ENCODE results near the gene CHST3. TPM values are rescaled to one million over a fixed set of nuclear protein-coding genes. Genes with fewer than 3 reads are reported as not detected.
"Not testable (repeated sequence)": the region's sequence is repeated elsewhere in the genome, so short reads cannot be mapped to it uniquely, and the experiment has no call there.

Gene CHST3
- polyA plus RNA-seq (2013, experiment 1 of 2) = 4.9 TPM
- 4.9 TPM for polyA plus RNA-seq (2013, experiment 2 of 2)

GRCh38 chr10:71964098-71964742 is at the start of gene CHST3:
Gene CHST3, plus strand, starts transcription at chr10:71964395. Its CDS starts 41,448 bp downstream, at chr10:72005843.
- Histone ChIP-seq H3K36me3 (ENCODE audit: control insufficient read depth, insufficient read depth, low read length) (no peaks in the 10 kb centered on the region), H3K27ac (ENCODE audit: low read depth, low read length) (peak within 1 kb of the TSS; percentile 20), H2AK5ac (ENCODE audit: low read length) (no peak within 1 kb of the TSS), H2BK5ac (ENCODE audit: low read length) (peak within 1 kb of the TSS; percentile 50), H3K18ac (ENCODE audit: low read length) (peak within 1 kb of the TSS; percentile 89), H2BK120ac (ENCODE audit: low read depth, low read length) (peak within 1 kb of the TSS; percentile 10), H3K4me2 (ENCODE audit: low read length) (peak within 1 kb of the TSS; percentile 99), H3K9ac (ENCODE audit: low read length) (peak within 1 kb of the TSS; percentile 92), H3K4me1 (ENCODE audit: control insufficient read depth, low read depth, low read length) (peaks cover 7% of the 10 kb centered on the region), H4K5ac (ENCODE audit: low read length) (no peak within 1 kb of the TSS), H3K27me3 (ENCODE audit: insufficient read depth, low read length, poor library complexity) (no peaks in the 10 kb centered on the region), H3K23ac (ENCODE audit: low read length) (peak within 1 kb of the TSS; percentile 100), H2BK15ac (replicated peaks; ENCODE audit: low read depth) (no peak within 1 kb of the TSS), H3K79me2 (ENCODE audit: control insufficient read depth, insufficient read depth, low read length) (peaks cover 21% of the 10 kb centered on the region), H3K56ac (ENCODE audit: low read length) (peak within 1 kb of the TSS; percentile 99), H3K4me3 (ENCODE audit: low read length) (peak within 1 kb of the TSS; percentile 70), H3K79me1 (ENCODE audit: low read length) (peaks cover 13% of the 10 kb centered on the region), H3K4ac (ENCODE audit: low read depth, low read length) (peak within 1 kb of the TSS; percentile 81), H4K8ac (ENCODE audit: low read depth, low read length) (peak within 1 kb of the TSS; percentile 2)
- peak; percentile 70 for DNase-seq
- no CpG with 5 or more reads among the region's 77 CpGs for WGBS (ENCODE audit: extremely low coverage, insufficient coverage, low lambda C conversion rate)

- Histone ChIP-seq H4K5ac (ENCODE audit: low read length) (no peak overlapping the region), H2BK5ac (ENCODE audit: low read length) (no peak overlapping the region), H3K27ac (ENCODE audit: low read depth, low read length) (no peak overlapping the region), H3K23ac (ENCODE audit: low read length) (no peak overlapping the region), H3K36me3 (ENCODE audit: control insufficient read depth, insufficient read depth, low read length) (no peaks in the 10 kb centered on the region), H3K4me2 (ENCODE audit: low read length) (no peak overlapping the region), H3K4ac (ENCODE audit: low read depth, low read length) (no peak overlapping the region), H2BK15ac (replicated peaks; ENCODE audit: low read depth) (no peak overlapping the region), H3K56ac (ENCODE audit: low read length) (no peak overlapping the region), H3K18ac (ENCODE audit: low read length) (no peak overlapping the region), H2AK5ac (ENCODE audit: low read length) (no peak overlapping the region), H4K8ac (ENCODE audit: low read depth, low read length) (no peak overlapping the region), H2BK120ac (ENCODE audit: low read depth, low read length) (no peak overlapping the region), H3K27me3 (ENCODE audit: insufficient read depth, low read length, poor library complexity) (no peaks in the 10 kb centered on the region), H3K79me1 (ENCODE audit: low read length) (no peaks in the 10 kb centered on the region), H3K79me2 (ENCODE audit: control insufficient read depth, insufficient read depth, low read length) (no peaks in the 10 kb centered on the region), H3K4me1 (ENCODE audit: control insufficient read depth, low read depth, low read length) (no peaks in the 10 kb centered on the region), H3K4me3 (ENCODE audit: low read length) (no peak overlapping the region), H3K9ac (ENCODE audit: low read length) (no peak overlapping the region)
- DNase-seq = peak; percentile 8
Measured at GRCh38 chr10:71916827-71917226, 47.4 kb upstream of the CHST3 start.

- no CpG with 5 or more reads among the region's 7 CpGs for WGBS (ENCODE audit: extremely low coverage, insufficient coverage, low lambda C conversion rate)
- H3K9ac ChIP-seq (ENCODE audit: low read length) = no peak overlapping the region
- no peak overlapping the region for H3K4me2 ChIP-seq (ENCODE audit: low read length)
- no peak overlapping the region for H3K4me3 ChIP-seq (ENCODE audit: low read length)
- no peak overlapping the region for H3K27ac ChIP-seq (ENCODE audit: low read depth, low read length)
- no peaks in the 10 kb centered on the region for H3K4me1 ChIP-seq (ENCODE audit: control insufficient read depth, low read depth, low read length)
- H2BK15ac ChIP-seq (replicated peaks; ENCODE audit: low read depth) = no peak overlapping the region
- DNase-seq = no peak
- H3K56ac ChIP-seq (ENCODE audit: low read length) = no peak overlapping the region
- no peak overlapping the region for H2BK5ac ChIP-seq (ENCODE audit: low read length)
- no peak overlapping the region for H4K5ac ChIP-seq (ENCODE audit: low read length)
- no peaks in the 10 kb centered on the region for H3K79me1 ChIP-seq (ENCODE audit: low read length)
- H2BK120ac ChIP-seq (ENCODE audit: low read depth, low read length) = no peak overlapping the region
- no peak overlapping the region for H2AK5ac ChIP-seq (ENCODE audit: low read length)
- H4K8ac ChIP-seq (ENCODE audit: low read depth, low read length) = no peak overlapping the region
- no peak overlapping the region for H3K23ac ChIP-seq (ENCODE audit: low read length)
- H3K79me2 ChIP-seq (ENCODE audit: control insufficient read depth, insufficient read depth, low read length) = no peaks in the 10 kb centered on the region
- H3K36me3 ChIP-seq (ENCODE audit: control insufficient read depth, insufficient read depth, low read length) = no peaks in the 10 kb centered on the region
- H3K4ac ChIP-seq (ENCODE audit: low read depth, low read length) = no peak overlapping the region
- H3K18ac ChIP-seq (ENCODE audit: low read length) = no peak overlapping the region
- H3K27me3 ChIP-seq (ENCODE audit: insufficient read depth, low read length, poor library complexity) = no peaks in the 10 kb centered on the region
Measured at GRCh38 chr10:71918992-71919391, 45.2 kb upstream of the CHST3 start.

DNA sequence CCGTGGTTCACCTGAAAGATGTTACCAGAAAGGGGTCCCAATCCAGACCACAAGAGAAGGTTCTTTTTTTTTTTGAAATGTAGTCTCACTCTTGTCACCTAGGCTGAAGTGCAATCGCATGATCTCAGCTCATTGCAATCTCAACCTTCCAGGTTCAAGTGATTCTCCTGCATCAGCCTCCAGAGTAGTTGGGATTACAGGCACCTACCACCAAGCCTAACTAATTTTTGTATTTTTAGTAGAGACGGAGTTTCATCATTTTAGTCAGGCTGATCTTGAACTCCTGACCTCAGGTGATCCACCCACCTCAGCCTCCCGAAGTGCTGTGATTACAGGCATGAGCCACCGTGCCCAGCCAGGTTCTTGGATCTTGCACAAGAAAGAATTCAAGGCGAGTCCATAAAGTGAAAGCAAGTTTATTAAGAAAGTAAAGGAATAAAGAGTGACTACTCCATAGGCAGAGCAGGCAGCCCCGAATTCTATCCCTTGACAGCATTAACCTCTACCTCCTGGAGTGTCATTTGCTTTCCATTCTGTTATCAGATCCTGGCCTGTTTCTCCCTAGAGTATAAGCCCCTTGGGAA is 44.1 kb upstream of the CHST3 start:
- DNase-seq = peak; percentile 46
- not testable (repeated sequence) for H4K8ac ChIP-seq (ENCODE audit: low read depth, low read length); H2BK120ac ChIP-seq (ENCODE audit: low read depth, low read length); H2BK15ac ChIP-seq (replicated peaks; ENCODE audit: low read depth); H3K27ac ChIP-seq (ENCODE audit: low read depth, low read length); H4K5ac ChIP-seq (ENCODE audit: low read length); H3K18ac ChIP-seq (ENCODE audit: low read length); H2AK5ac ChIP-seq (ENCODE audit: low read length); H3K27me3 ChIP-seq (ENCODE audit: insufficient read depth, low read length, poor library complexity); H3K4me3 ChIP-seq (ENCODE audit: low read length); H3K56ac ChIP-seq (ENCODE audit: low read length); H3K9ac ChIP-seq (ENCODE audit: low read length); H3K4ac ChIP-seq (ENCODE audit: low read depth, low read length); H3K4me1 ChIP-seq (ENCODE audit: control insufficient read depth, low read depth, low read length); H3K79me2 ChIP-seq (ENCODE audit: control insufficient read depth, insufficient read depth, low read length); H3K23ac ChIP-seq (ENCODE audit: low read length); H3K4me2 ChIP-seq (ENCODE audit: low read length); H3K79me1 ChIP-seq (ENCODE audit: low read length); H3K36me3 ChIP-seq (ENCODE audit: control insufficient read depth, insufficient read depth, low read length); H2BK5ac ChIP-seq (ENCODE audit: low read length)
- whole genome bisulfite sequencing (ENCODE audit: extremely low coverage, insufficient coverage, low lambda C conversion rate) = no CpG with 5 or more reads among the region's 7 CpGs

- Histone ChIP-seq H3K18ac (ENCODE audit: low read length) (no peak overlapping the region), H2BK120ac (ENCODE audit: low read depth, low read length) (no peak overlapping the region), H3K56ac (ENCODE audit: low read length) (no peak overlapping the region), H4K8ac (ENCODE audit: low read depth, low read length) (no peak overlapping the region), H3K27me3 (ENCODE audit: insufficient read depth, low read length, poor library complexity) (no peaks in the 10 kb centered on the region), H3K4me2 (ENCODE audit: low read length) (no peak overlapping the region), H2AK5ac (ENCODE audit: low read length) (no peak overlapping the region), H3K4ac (ENCODE audit: low read depth, low read length) (no peak overlapping the region), H2BK5ac (ENCODE audit: low read length) (no peak overlapping the region), H3K9ac (ENCODE audit: low read length) (no peak overlapping the region), H3K36me3 (ENCODE audit: control insufficient read depth, insufficient read depth, low read length) (no peaks in the 10 kb centered on the region), H3K79me1 (ENCODE audit: low read length) (no peaks in the 10 kb centered on the region), H2BK15ac (replicated peaks; ENCODE audit: low read depth) (no peak overlapping the region), H3K27ac (ENCODE audit: low read depth, low read length) (no peak overlapping the region), H3K23ac (ENCODE audit: low read length) (no peak overlapping the region), H4K5ac (ENCODE audit: low read length) (no peak overlapping the region), H3K4me3 (ENCODE audit: low read length) (no peak overlapping the region), H3K79me2 (ENCODE audit: control insufficient read depth, insufficient read depth, low read length) (no peaks in the 10 kb centered on the region), H3K4me1 (ENCODE audit: control insufficient read depth, low read depth, low read length) (no peaks in the 10 kb centered on the region)
- DNase-seq = no peak
- no CpG with 5 or more reads among the region's 9 CpGs for WGBS (ENCODE audit: extremely low coverage, insufficient coverage, low lambda C conversion rate)
Measured at GRCh38 chr10:71920540-71921323, 43.5 kb upstream of the CHST3 start.

Data from mesendoderm (in vitro differentiated cells).